IMR-90 (cell line): Measurements from ENCODE around the gene ACTN1.

Experiments
- BHLHE40 ChIP-seq: fragments of 150-350 bp; IDR thresholded peaks from 2 replicates; pipeline ENCODE4 v1.6.1; 2016; ENCODE audit warnings: mild to moderate bottlenecking, low read depth, low read length
- CTCF ChIP-seq: conservative IDR thresholded peaks from 2 replicates; pipeline ENCODE4 v1.5.1; 2012; ENCODE audit warnings: mild to moderate bottlenecking, low read depth, low read length, improper control_type of control experiment
- POLR2A ChIP-seq: IDR thresholded peaks from 2 replicates; pipeline ENCODE4 v1.6.1; 2012; ENCODE audit warnings: mild to moderate bottlenecking, low read depth, low read length
- RAD21 ChIP-seq: IDR thresholded peaks from 2 replicates; pipeline ENCODE4 v1.6.1; 2012; ENCODE audit warnings: low read length, improper control_type of control experiment
- RFX5 ChIP-seq: IDR thresholded peaks from 2 replicates; pipeline ENCODE4 v1.8.0; 2012; ENCODE audit warnings: low read depth, mild to moderate bottlenecking, low read length, moderate library complexity
- USF2 ChIP-seq: fragments of 150-350 bp; IDR thresholded peaks from 2 replicates; pipeline ENCODE4 v1.6.1; 2017; ENCODE audit warnings: mild to moderate bottlenecking, antibody characterized with exemption, low read length, low read depth

- TF ChIP-seq RFX5 (no peak), CTCF (no peak), BHLHE40 (no peak), POLR2A (no peak), USF2 (no peak), RAD21 (no peak)
Measured at GRCh38 chr14:68973639-68974038, 5.5 kb downstream of the ACTN1 start.
